PC-3 (cell line): ENCODE data around the gene CD226.

ENCODE experiments used
- EZH2 ChIP-seq: fragments of 300-600 bp; sonication (generic); IDR thresholded peaks from one replicate; pipeline ENCODE4 v1.6.1; 2017; ENCODE audit warnings: antibody characterized with exemption, mild to moderate bottlenecking, low read length; ENCODE audit not compliant: unreplicated experiment
- TF ChIP-seq, protein P1 (sequence below): fragments of 300-600 bp; sonication (generic); conservative IDR thresholded peaks from 2 replicates; pipeline ENCODE4 v1.5.1; 2017; ENCODE audit warnings: antibody characterized with exemption, low read depth, mild to moderate bottlenecking, low read length

DNA sequence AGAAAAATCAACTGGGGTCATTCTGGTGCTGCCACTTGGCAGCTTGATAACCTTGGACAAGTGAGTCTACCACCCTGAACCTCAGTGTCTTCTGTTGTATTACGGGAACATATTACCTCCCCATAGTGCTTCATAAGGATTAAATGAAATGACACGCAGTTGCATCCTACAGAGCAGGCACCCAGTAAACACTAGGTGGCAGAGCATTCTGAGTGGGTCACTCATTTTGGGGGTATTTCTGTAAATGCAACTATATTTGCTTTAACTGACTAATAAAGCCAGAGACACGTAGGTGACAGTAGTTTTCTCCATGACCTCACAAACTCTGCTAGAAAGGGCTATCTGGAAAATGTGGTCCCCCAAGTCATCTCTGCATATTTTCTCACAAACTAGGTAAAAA is 4.7 kb downstream of the CD226 start:
- TF ChIP-seq, protein P1, sequence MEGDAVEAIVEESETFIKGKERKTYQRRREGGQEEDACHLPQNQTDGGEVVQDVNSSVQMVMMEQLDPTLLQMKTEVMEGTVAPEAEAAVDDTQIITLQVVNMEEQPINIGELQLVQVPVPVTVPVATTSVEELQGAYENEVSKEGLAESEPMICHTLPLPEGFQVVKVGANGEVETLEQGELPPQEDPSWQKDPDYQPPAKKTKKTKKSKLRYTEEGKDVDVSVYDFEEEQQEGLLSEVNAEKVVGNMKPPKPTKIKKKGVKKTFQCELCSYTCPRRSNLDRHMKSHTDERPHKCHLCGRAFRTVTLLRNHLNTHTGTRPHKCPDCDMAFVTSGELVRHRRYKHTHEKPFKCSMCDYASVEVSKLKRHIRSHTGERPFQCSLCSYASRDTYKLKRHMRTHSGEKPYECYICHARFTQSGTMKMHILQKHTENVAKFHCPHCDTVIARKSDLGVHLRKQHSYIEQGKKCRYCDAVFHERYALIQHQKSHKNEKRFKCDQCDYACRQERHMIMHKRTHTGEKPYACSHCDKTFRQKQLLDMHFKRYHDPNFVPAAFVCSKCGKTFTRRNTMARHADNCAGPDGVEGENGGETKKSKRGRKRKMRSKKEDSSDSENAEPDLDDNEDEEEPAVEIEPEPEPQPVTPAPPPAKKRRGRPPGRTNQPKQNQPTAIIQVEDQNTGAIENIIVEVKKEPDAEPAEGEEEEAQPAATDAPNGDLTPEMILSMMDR, result peak; percentile 49
- no peak for TF ChIP-seq EZH2
